Peyer's patch (tissue), 4 donors: Measurements from ENCODE around the gene C11orf54. TPM values are rescaled to one million over a fixed set of nuclear protein-coding genes. Genes with fewer than 3 reads are reported as not detected.

ENCODE experiments used
- DNase-seq, 3 donors: peaks; one replicate each; pipeline ENCODE4 v3.0.0-alpha.2; 2017 to 2019
- H3K27ac ChIP-seq, 4 donors: fragments of 200-600 bp; sonication (generic); one replicate each; pipeline ENCODE4 v1.5.1; 2016 to 2019
- H3K27me3 ChIP-seq, 2 donors: fragments of 200-600 bp; sonication (generic); one replicate each; pipeline ENCODE4 v1.5.1; 2019
- H3K36me3 ChIP-seq, 3 donors: fragments of 200-600 bp; sonication (generic); one replicate each; pipeline ENCODE4 v1.5.1; 2016 to 2019
- H3K4me1 ChIP-seq, 4 donors: fragments of 200-600 bp; sonication (generic); one replicate each; pipeline ENCODE4 v1.5.1; 2016 to 2019
- H3K4me3 ChIP-seq, 4 donors: fragments of 200-600 bp; sonication (generic); 1 replicate in 3 of 4; 2 replicates in 1 of 4; pipeline ENCODE4 v1.5.1; 2016 to 2019; ENCODE audit warnings: mild to moderate bottlenecking in 1 of 4
- H3K9me3 ChIP-seq, 4 donors: fragments of 200-600 bp; sonication (generic); one replicate each; pipeline ENCODE4 v1.5.1; 2016 to 2019; ENCODE audit warnings: mild to moderate bottlenecking in 1 of 4
- CTCF ChIP-seq, 6 experiments: fragments of 450-650 bp in 4 of 6; fragments of 200-600 bp in 2 of 6; sonication (generic) in 1 of 6; IDR thresholded peaks; one replicate each; pipeline ENCODE4 v1.5.1; 2017 to 2019; ENCODE audit warnings: antibody characterized with exemption in 6 of 6, mild to moderate bottlenecking in 3 of 6, moderate library complexity in 1 of 6
- POLR2A ChIP-seq, 2 donors: fragments of 450-650 bp; IDR thresholded peaks; one replicate each; pipeline ENCODE4 v1.5.1; 2017; ENCODE audit warnings: antibody characterized with exemption in 2 of 2, mild to moderate bottlenecking in 2 of 2, moderate library complexity in 2 of 2
- small RNA-seq, 2 donors: library from RNA; depleted of rRNA; stranded (forward); fragments of <200 nt; gene quantifications; one replicate each; pipeline ENCODE3, GENCODE V24; 2016
- total RNA-seq, 4 donors: library from RNA; depleted of rRNA; stranded (reverse); fragments of >200 nt; gene quantifications; one replicate each; pipeline ENCODE4 v1.1.0, GENCODE V29; 2016

The C11orf54 gene
- total RNA-seq, 4 donors from 2014 or later, result 33.8 to 130 (median 69.0) TPM

GRCh38 chr11:93796441-93797231 lies 55.2 kb downstream of the C11orf54 start:
- no peak for DNase-seq
- no peaks in the 10 kb centered on the region for H3K4me1 ChIP-seq
- peaks cover 0 to 93% (median 0%) of the 10 kb centered on the region in 3 donors for H3K36me3 ChIP-seq
- no peak overlapping the region for H3K27ac ChIP-seq
- no peak overlapping the region for H3K4me3 ChIP-seq
- no peak for TF ChIP-seq CTCF (IDR thresholded peaks at IDR 0.05)
- TF ChIP-seq POLR2A (IDR thresholded peaks at IDR 0.05), result no peak
- no peaks in the 10 kb centered on the region for H3K9me3 ChIP-seq
- H3K27me3 ChIP-seq, result no peaks in the 10 kb centered on the region

- TF ChIP-seq POLR2A (IDR thresholded peaks at IDR 0.05) (no peak), CTCF (IDR thresholded peaks at IDR 0.05) (no peak)
- Histone ChIP-seq H3K4me1 (no peaks in the 10 kb centered on the region), H3K9me3 (no peaks in the 10 kb centered on the region), H3K36me3 (peaks cover 0 to 84% (median 0%) of the 10 kb centered on the region in 3 donors), H3K27ac (no peak overlapping the region), H3K4me3 (no peak overlapping the region), H3K27me3 (no peaks in the 10 kb centered on the region)
- DNase-seq, result no peak
Observed at GRCh38 chr11:93801366-93801765, 59.9 kb downstream of the C11orf54 start.

- H3K36me3 ChIP-seq, result peaks cover 0 to 86% (median 3%) of the 10 kb centered on the region in 3 donors
- no peaks in the 10 kb centered on the region for H3K4me1 ChIP-seq
- H3K27me3 ChIP-seq, result no peaks in the 10 kb centered on the region
- DNase-seq, result no peak
- H3K4me3 ChIP-seq, result no peak overlapping the region
- TF ChIP-seq POLR2A (IDR thresholded peaks at IDR 0.05) (no peak), CTCF (IDR thresholded peaks at IDR 0.05) (no peak)
- no peak overlapping the region for H3K27ac ChIP-seq
- H3K9me3 ChIP-seq, result no peaks in the 10 kb centered on the region
Observed at GRCh38 chr11:93804879-93805278, 63.4 kb downstream of the C11orf54 start.

- Histone ChIP-seq H3K4me1 (no peaks in the 10 kb centered on the region), H3K36me3 (peaks cover 0 to 91% (median 3%) of the 10 kb centered on the region in 3 donors), H3K9me3 (no peaks in the 10 kb centered on the region), H3K27ac (no peak overlapping the region), H3K27me3 (no peaks in the 10 kb centered on the region), H3K4me3 (no peak overlapping the region)
- TF ChIP-seq CTCF (IDR thresholded peaks at IDR 0.05) (no peak), POLR2A (IDR thresholded peaks at IDR 0.05) (no peak)
- no peak for DNase-seq
Observed at GRCh38 chr11:93807980-93808379, 66.5 kb downstream of the C11orf54 start.

- no peaks in the 10 kb centered on the region for H3K4me1 ChIP-seq
- DNase-seq, result no peak
- peaks cover 0 to 69% (median 3%) of the 10 kb centered on the region in 3 donors for H3K36me3 ChIP-seq
- TF ChIP-seq POLR2A (IDR thresholded peaks at IDR 0.05) (no peak), CTCF (IDR thresholded peaks at IDR 0.05) (no peak)
- no peak overlapping the region for H3K27ac ChIP-seq
- no peaks in the 10 kb centered on the region for H3K9me3 ChIP-seq
- no peaks in the 10 kb centered on the region for H3K27me3 ChIP-seq
- no peak overlapping the region for H3K4me3 ChIP-seq
Observed at GRCh38 chr11:93813974-93814373, 72.5 kb downstream of the C11orf54 start.

Small RNAs within 50 kb of the gene (small RNA-seq; reads per million reads assigned to genes)
- gene RF00019, result 0 reads per million in 2 donors
- gene RF00493, result 17.2 to 24.3 reads per million in 2 donors
- 0.12 to 0.25 reads per million in 2 donors for gene SCARNA9
- gene SNORA1, result 0 reads per million in 2 donors
- gene SNORA18, result 0 reads per million in 2 donors
- 0 reads per million in 2 donors for gene SNORA25
- 0 reads per million in 2 donors for gene SNORA32
- gene SNORA40, result 0 reads per million in 2 donors
- 0 reads per million in 2 donors for gene SNORA8
- gene SNORD5, result 0 reads per million in 2 donors
- gene SNORD6, result 439 to 1,208 reads per million in 2 donors

Other genes starting within 250 kb of the C11orf54 start
- gene SMCO4, start 198.3 kb upstream of the C11orf54 start, total RNA-seq, result 10 to 100 TPM; 24.8 to 93.0 (median 40.2) TPM
- gene CEP295, start 80.0 kb upstream of the C11orf54 start, total RNA-seq, result 10 to 100 TPM; 14.2 to 50.3 (median 17.8) TPM
- 100 to 1,000 TPM in 3 of 4 donors, 10 to 100 TPM in 1; 72.7 to 183 (median 108) TPM for gene TAF1D, start 177 bp upstream of the C11orf54 start, total RNA-seq
- gene MED17, start 42.6 kb downstream of the C11orf54 start, total RNA-seq, result 10 to 100 TPM; 22.3 to 33.8 (median 27.3) TPM
- gene VSTM5, start 108.9 kb downstream of the C11orf54 start, total RNA-seq, result 1 to 10 TPM; 1.1 to 2.2 (median 1.5) TPM